GM12878 (cell line): ENCODE results near the gene PTPRC. TPM values are rescaled to one million over a fixed set of nuclear protein-coding genes. Genes with fewer than 3 reads are reported as not detected.
A peak's percentile ranks its signal among the peaks of the same experiment; 100 is the strongest.

Source experiments
- CUX1 ChIP-seq: IDR thresholded peaks from 2 replicates; pipeline ENCODE4 v1.6.1; 2012; ENCODE audit warnings: improper control_type of control experiment, low read depth, low read length; ENCODE audit not compliant: insufficient replicate concordance
- E2F8 ChIP-seq: fragments of 450-650 bp; IDR thresholded peaks from 2 replicates; pipeline ENCODE4 v1.6.1; 2018; ENCODE audit warnings: mild to moderate bottlenecking, low read depth, moderate library complexity; ENCODE audit not compliant: partially characterized antibody
- PBX3 ChIP-seq: IDR thresholded peaks from 2 replicates; pipeline ENCODE4 v1.6.1; 2011; ENCODE audit warnings: mild to moderate bottlenecking, low read depth, low read length, moderate library complexity; ENCODE audit not compliant: insufficient replicate concordance
- polyA plus RNA-seq, 11 experiments: library from polyadenylated mRNA; depleted of rRNA in 4 of 11; unstranded in 6 of 11; stranded (reverse) in 5 of 11; fragments of >200 nt; fragmentation: Nextera tagmentation in 4 of 11; fragmentation: Illumina TruSeq in 1 of 11; extraction: Ambion mirVana in 4 of 11; extraction: Trizol in 1 of 11; gene quantifications; 1 replicate in 1 of 11; 2 replicates in 10 of 11; pipeline versions ENCODE4 v1.2.1 to v1.2.3, GENCODE V29; 2011 to 2016; ENCODE audit warnings: inconsistent platforms in 2 of 11, missing spikeins in 2 of 11, low read depth in 1 of 11
- total RNA-seq, 4 experiments: library from RNA; depleted of rRNA in 3 of 4; stranded (reverse); fragments of >200 nt in 3 of 4; fragmentation: Illumina TruSeq in 1 of 4; extraction: Trizol in 1 of 4; gene quantifications; 2 replicates each; pipeline versions ENCODE4 v1.2.1 to v1.2.3, GENCODE V29; 2013 to 2021

PTPRC gene
- total and polyA plus RNA-seq, 10 of the 15 experiments (the other 5 are each of a cell fraction or from before 2014, with no cell fraction given), result 72.9 to 221 (median 118) TPM

GRCh38 chr1:198620951-198621824, 17.7 kb upstream of the PTPRC start (continued):
- TF ChIP-seq CUX1, result peak; percentile 28
- TF ChIP-seq E2F8, result no peak
- peak; percentile 30 for TF ChIP-seq PBX3
